ENCODE data around the gene ARMC2.

DNA sequence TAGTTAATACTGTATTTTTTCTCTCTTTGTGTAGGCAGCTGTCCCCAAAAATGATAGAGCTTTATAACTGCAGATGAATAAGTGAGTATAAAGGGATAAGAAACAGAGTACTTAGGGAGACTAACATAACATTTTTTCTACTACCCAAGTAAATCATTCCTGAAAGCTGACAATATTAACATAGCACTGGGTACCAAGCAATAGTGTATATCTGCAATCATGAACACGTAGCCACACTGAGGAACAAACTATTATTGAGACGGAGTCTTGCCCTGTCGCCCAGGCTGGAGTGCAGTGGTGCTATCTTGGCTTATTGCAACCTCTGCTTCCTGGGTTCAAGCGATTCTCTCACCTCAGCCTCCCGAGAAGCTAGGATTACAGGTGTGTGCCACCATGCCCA is 140.5 kb downstream of the ARMC2 start:
- TF ChIP-seq CTCF (IDR thresholded peaks at IDR 0.05; ENCODE audit: low read depth, low read length) (no peak), POLR2A (IDR thresholded peaks at IDR 0.05; ENCODE audit: extremely low read depth, insufficient read length) (no peak), MAX (IDR thresholded peaks at IDR 0.05; ENCODE audit: low read depth, low read length) (no peak), MYC (IDR thresholded peaks at IDR 0.05; ENCODE audit: low read depth, low read length) (no peak)
